ENCODE results near the gene ZFYVE9. TPM values are rescaled to one million over a fixed set of nuclear protein-coding genes. Genes with fewer than 3 reads are reported as not detected.
"Not testable (repeated sequence)": the region's sequence is repeated elsewhere in the genome, so short reads cannot be mapped to it uniquely, and the experiment has no call there.

The ZFYVE9 gene
- total RNA-seq, 2 donors from 2014 or later, result 17.3 to 20.2 TPM

DNA sequence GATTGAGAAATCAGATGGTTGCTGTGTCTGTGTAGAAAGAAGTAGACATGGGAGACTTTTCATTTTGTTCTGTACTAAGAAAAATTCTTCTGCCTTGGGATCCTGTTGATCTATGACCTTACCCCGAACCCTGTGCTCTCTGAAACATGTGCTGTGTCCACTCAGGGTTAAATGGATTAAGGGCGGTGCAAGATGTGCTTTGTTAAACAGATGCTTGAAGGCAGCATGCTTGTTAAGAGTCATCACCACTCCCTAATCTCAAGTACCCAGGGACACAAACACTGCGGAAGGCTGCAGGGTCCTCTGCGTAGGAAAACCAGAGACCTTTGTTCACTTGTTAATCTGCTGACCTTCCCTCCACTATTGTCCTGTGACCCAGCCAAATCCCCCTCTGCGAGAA, 40.4 kb downstream of the ZFYVE9 start:
- DNase-seq; intact Hi-C loops (cut with DNase I, micrococcal nuclease); ATAC-seq: not testable (repeated sequence)

DNA sequence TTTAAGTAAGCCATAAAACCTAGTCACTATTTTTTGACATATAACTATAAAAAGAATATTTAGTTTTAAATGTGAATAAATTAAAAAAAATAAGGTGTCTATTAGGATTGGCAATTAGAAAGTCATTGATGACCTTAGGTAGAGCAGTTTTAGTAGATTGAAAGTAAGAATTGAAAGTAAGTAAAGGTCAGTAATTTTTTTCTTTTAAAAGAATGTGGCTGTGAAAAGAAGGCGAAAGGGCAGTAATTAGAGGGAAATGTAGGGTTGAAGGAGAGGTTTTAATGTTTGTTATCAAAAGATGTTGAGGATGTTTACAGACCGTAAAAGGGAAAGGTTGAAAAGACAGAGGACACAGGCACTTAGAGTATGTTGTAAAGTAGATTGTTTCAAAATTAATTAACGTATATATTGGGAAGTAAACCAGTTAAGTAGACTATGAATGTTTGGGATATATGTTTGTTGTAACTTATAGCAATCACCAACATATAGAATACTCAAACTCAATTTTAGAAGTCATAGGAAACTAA, 41.0 kb downstream of the ZFYVE9 start:
- intact Hi-C loops (cut with DNase I, micrococcal nuclease), result no loop called here
- DNase-seq (no peak), ATAC-seq (no peak)

- ATAC-seq, result no peak
- intact Hi-C loops (cut with DNase I, micrococcal nuclease), result no loop called here
Measured at GRCh38 chr1:52186449-52186848, 44.6 kb downstream of the ZFYVE9 start.

DNA sequence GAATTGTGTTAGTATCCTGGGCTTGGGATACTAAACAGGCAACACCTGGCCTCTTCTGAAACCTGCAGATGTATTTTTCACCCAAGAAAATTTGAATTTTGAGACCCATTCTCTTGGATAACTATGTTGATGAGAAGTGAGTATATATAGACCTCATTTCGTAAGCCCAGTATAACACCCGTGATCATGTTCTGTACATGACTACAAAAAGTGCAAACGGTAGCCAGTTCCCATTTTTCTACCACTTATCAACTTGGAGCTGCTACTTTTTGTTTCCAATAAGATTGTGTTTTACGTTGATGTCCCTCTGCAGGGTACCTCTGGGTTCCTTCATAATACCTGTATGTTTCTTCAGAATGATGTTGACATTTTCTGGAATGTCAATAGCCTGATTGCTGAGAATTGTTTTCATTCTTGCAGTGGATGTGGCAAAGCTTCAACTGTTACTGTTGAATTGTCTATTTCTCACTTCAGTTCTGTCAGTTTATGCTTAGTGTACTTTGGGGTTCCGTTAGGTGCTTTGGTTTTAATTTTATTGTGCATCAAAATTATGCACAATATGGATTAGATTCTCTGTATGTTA, 48.1 kb downstream of the ZFYVE9 start:
- intact Hi-C loops (cut with DNase I, micrococcal nuclease), result no loop called here
- DNase-seq, result no peak
- no peak for ATAC-seq

More at GRCh38 chr1:52186449-52186848, 44.6 kb downstream of the ZFYVE9 start:
- DNase-seq, result no peak

GRCh38 chr1:52190500-52191252, 48.8 kb downstream of the ZFYVE9 start:
- intact Hi-C loops (cut with DNase I, micrococcal nuclease), result no loop called here
- no peak for DNase-seq
- no peak for ATAC-seq

- intact Hi-C loops (cut with DNase I, micrococcal nuclease), result no loop called here
- ATAC-seq (no peak), DNase-seq (no peak)
Measured at GRCh38 chr1:52191395-52191965, 49.6 kb downstream of the ZFYVE9 start.

DNA sequence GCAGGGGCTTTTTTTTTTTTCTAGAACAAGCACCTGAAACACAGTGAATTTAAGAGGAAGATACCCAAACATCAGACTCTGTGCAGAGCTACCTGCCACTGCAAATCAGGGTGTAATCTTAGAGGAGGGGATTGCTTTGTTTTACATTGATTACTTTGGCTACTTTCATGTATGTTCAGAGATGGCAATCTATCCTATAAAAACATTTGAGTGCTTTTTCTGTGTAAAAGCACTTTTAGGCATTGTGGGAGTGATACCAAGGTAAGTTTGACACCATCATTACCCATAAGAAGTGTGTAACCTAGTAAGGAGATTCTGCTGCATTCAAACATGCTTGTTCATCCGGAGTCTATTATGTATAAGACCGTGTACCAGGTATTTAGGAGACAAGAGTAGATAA, 50.1 kb downstream of the ZFYVE9 start:
- ATAC-seq, result no peak
- DNase-seq, result no peak
- intact Hi-C loops (cut with DNase I, micrococcal nuclease), result no loop called here

GRCh38 chr1:52192436-52192835, 50.5 kb downstream of the ZFYVE9 start:
- intact Hi-C loops (cut with DNase I, micrococcal nuclease), result no loop called here
- ATAC-seq (no peak), DNase-seq (no peak)

GRCh38 chr1:52193985-52194384, 52.1 kb downstream of the ZFYVE9 start:
- intact Hi-C loops (cut with DNase I, micrococcal nuclease), result no loop called here
- no peak for DNase-seq
- ATAC-seq, result no peak

DNA sequence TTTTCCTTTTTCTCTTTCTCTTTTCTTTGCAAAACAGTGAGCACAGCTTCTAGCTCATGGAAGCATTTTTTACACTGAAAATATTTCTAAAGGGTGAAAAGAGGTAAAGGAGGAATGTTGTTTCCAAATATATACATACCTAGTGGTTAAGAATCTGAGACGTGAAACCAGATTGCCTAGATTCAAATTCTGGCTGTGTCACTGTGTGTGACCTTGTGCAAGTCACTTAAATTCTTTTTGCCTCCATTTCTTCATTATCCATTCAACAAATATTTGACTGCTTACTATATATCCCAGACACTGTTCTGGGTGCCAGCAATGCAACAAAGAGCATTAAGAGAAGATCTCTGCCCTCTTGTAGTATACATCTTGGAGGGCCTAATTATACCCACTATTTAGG, 53.3 kb downstream of the ZFYVE9 start:
- ATAC-seq (no peak), DNase-seq (no peak)
- intact Hi-C loops (cut with DNase I, micrococcal nuclease), result no loop called here

DNA sequence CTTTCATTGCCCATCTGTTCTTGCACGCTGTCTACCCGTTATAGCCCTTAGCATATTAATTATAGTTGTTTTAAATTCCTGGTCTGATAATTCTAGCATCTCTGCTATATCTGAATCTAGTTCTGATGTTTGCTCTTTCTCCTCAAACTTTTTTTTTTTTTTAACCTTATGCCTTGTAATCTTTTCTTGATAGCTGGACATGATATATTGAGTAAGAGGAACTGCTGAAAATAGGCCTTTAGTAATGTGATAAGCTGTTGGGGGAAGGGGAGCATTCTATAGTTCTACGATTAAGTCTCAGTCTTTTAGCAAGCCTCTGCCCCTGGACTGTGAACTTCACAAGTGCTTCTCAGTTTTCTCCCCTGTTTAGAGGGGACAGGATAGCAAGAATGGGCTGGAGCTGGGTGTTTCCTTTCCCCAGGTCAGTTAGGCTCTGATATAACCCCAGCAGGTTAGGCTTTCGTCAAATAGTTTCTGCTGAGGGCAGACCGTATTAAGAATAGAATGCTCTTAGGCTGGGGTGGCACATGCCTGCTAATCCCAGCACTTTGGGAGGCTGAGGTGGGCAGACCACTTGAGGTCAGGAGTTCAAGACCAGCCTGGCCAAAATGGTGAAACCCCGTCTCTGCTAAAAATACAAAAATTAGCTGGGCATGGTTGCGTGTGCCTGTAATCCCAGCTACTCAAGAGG, 62.2 kb downstream of the ZFYVE9 start:
- DNase-seq (no peak), ATAC-seq (no peak)
- intact Hi-C loops (cut with DNase I, micrococcal nuclease), result no loop called here

DNA sequence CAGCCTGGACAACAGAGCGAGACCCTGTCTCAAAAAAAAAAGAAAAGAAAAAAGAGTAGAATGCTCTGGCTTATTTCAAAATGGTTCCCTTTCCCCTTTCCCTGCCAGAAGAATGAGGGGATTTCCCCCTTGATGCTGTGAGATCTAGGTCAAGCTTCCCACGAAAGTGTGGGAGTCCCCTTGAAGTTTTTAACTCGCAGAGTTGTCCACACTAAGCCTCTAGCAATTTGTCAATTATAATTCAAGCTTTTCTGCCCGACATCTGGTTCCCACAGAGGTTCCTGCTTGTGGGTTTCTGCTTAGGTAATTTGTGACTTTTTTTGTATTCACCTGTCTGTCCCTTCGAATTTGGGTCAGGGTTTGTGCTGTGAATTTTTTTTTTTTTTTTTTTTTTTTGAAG, 62.8 kb downstream of the ZFYVE9 start:
- ATAC-seq (no peak), DNase-seq (no peak)
- intact Hi-C loops (cut with DNase I, micrococcal nuclease), result no loop called here

- ATAC-seq; DNase-seq; intact Hi-C loops (cut with DNase I, micrococcal nuclease): not testable (repeated sequence)
Measured at GRCh38 chr1:52206686-52207085, 64.8 kb downstream of the ZFYVE9 start.

- DNase-seq (no peak), ATAC-seq (no peak)
- intact Hi-C loops (cut with DNase I, micrococcal nuclease), result no loop called here
Measured at GRCh38 chr1:52209429-52209828, 67.5 kb downstream of the ZFYVE9 start.

GRCh38 chr1:52210044-52210443, 68.2 kb downstream of the ZFYVE9 start:
- intact Hi-C loops (cut with DNase I, micrococcal nuclease), result no loop called here
- DNase-seq (no peak), ATAC-seq (no peak)

GRCh38 chr1:52216907-52217458, 75.1 kb downstream of the ZFYVE9 start:
- ATAC-seq (no peak), DNase-seq (no peak)
- intact Hi-C loops (cut with DNase I, micrococcal nuclease), result no loop called here

DNA sequence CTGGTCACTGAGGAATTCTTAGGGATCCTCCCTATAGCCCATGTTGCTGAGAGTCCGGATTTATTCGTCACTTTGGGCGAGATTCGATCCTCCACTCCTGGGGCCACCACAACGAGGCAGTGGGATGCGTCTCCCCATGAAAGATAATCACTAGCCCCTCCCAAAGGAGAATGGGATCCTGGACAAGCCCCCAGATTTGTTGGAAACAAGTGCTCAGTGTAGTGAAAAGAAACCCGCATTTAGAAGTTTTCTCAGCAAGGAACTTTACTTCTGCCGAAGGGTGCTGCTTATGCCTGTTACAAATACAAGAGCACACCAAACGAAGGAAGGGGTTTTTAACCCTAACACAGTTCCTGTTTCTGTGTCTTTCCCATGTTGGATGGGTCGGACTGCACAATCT, 83.3 kb downstream of the ZFYVE9 start:
- ATAC-seq (no peak), DNase-seq (no peak)

GRCh38 chr1:52229494-52229893, 87.6 kb downstream of the ZFYVE9 start:
- DNase-seq (no peak), ATAC-seq (no peak)
- intact Hi-C loops (cut with DNase I, micrococcal nuclease), result no loop called here

More for the DNA sequence above, 83.3 kb downstream of the ZFYVE9 start:
- intact Hi-C loops (cut with DNase I, micrococcal nuclease), result no loop called here

GRCh38 chr1:52233463-52233862, 91.6 kb downstream of the ZFYVE9 start:
- ATAC-seq (no peak), DNase-seq (no peak)

More at GRCh38 chr1:52233463-52233862, 91.6 kb downstream of the ZFYVE9 start:
- intact Hi-C loops (cut with DNase I, micrococcal nuclease), result no loop called here

Measured in left colon (tissue), 2 donors.